Stomach (tissue), 9 donors: ENCODE data around the gene ADGRL3. TPM values are rescaled to one million over a fixed set of nuclear protein-coding genes. Genes with fewer than 3 reads are reported as not detected.

Experiments
- DNase-seq, 2 donors: peaks; one replicate each; pipeline versions ENCODE4 v3.0.0 to v3.0.0-alpha.2; 2013 to 2019
- H3K27ac ChIP-seq, 5 donors: fragments of 200-600 bp in 4 of 5; sonication (generic) in 4 of 5; one replicate each; pipeline ENCODE4 v1.5.1; 2013 to 2019; ENCODE audit warnings: mild to moderate bottlenecking in 1 of 5, moderate library complexity in 1 of 5
- H3K27me3 ChIP-seq, 3 donors: fragments of 200-600 bp; sonication (generic); one replicate each; pipeline ENCODE4 v1.5.1; 2017 to 2019; ENCODE audit warnings: mixed run types in 1 of 3
- H3K36me3 ChIP-seq, 4 donors: fragments of 200-600 bp; sonication (generic); 1 replicate in 3 of 4; 2 replicates in 1 of 4; pipeline ENCODE4 v1.5.1; 2016 to 2019
- H3K4me1 ChIP-seq, 4 donors: fragments of 200-600 bp; sonication (generic); one replicate each; pipeline ENCODE4 v1.5.1; 2016 to 2019
- H3K4me3 ChIP-seq, 4 donors: fragments of 200-600 bp; sonication (generic) in 3 of 4; one replicate each; pipeline ENCODE4 v1.5.1; 2016 to 2019; ENCODE audit warnings: mild to moderate bottlenecking in 1 of 4
- H3K9me3 ChIP-seq, 4 donors: fragments of 200-600 bp; sonication (generic); one replicate each; pipeline ENCODE4 v1.5.1; 2016 to 2019
- CTCF ChIP-seq, 7 experiments: fragments of 450-650 bp in 4 of 7; fragments of 200-600 bp in 3 of 7; sonication (generic) in 3 of 7; IDR thresholded peaks; one replicate each; pipeline ENCODE4 v1.5.1; 2016 to 2019; ENCODE audit warnings: antibody characterized with exemption in 7 of 7, control low read depth in 2 of 7, mild to moderate bottlenecking in 1 of 7
- EP300 ChIP-seq: sonication (generic); formaldehyde crosslinking; IDR thresholded peaks from one replicate; pipeline ENCODE4 v1.6.1; 2017; ENCODE audit warnings: antibody characterized with exemption
- POLR2A ChIP-seq, 4 donors: fragments of 450-650 bp; IDR thresholded peaks; one replicate each; pipeline ENCODE4 v1.6.1; 2016; ENCODE audit warnings: antibody characterized with exemption in 4 of 4, control low read depth in 2 of 4, mild to moderate bottlenecking in 1 of 4, moderate library complexity in 1 of 4
- POLR2AphosphoS5 ChIP-seq, 3 donors: sonication (generic); formaldehyde crosslinking; IDR thresholded peaks; one replicate each; pipeline ENCODE4 v1.6.1; 2016; ENCODE audit warnings: antibody characterized with exemption in 3 of 3
- WGBS, 5 donors: extraction: QIAGEN DNeasy Blood & Tissue Kit in 3 of 5; methylation state at CpG; one replicate each; pipeline versions ENCODE4 v1.1.5 to v1.1.7; 2013 to 2018; 5-methylcytosine and 5-hydroxymethylcytosine counted together
- intact Hi-C: fragments of 100-400 bp; cut with DNase I; formaldehyde crosslinking; loops from one replicate; pipeline ENCODE4 v1.15.1; 2023; ENCODE audit warnings: low total_unique reads
- polyA plus RNA-seq, 3 donors: library from polyadenylated mRNA; stranded (reverse); fragments of 200-250 nt; gene quantifications; one replicate each; pipeline ENCODE4 v1.2.3, GENCODE V29; 2013
- total RNA-seq, 5 donors: library from RNA; depleted of rRNA; stranded (reverse); fragments of >200 nt; gene quantifications; one replicate each; pipeline versions ENCODE4 v1.1.0 to v1.2.3, GENCODE V29; 2014 to 2016
- donor health status: healthy with polysubstance abuse.
- donor health status: Bipolar disorder and iron deficiency.
- donor health status: healthy.

The ADGRL3 gene
- total and polyA plus RNA-seq, 8 donors: 0.48 to 109 (median 3.9) TPM

DNA sequence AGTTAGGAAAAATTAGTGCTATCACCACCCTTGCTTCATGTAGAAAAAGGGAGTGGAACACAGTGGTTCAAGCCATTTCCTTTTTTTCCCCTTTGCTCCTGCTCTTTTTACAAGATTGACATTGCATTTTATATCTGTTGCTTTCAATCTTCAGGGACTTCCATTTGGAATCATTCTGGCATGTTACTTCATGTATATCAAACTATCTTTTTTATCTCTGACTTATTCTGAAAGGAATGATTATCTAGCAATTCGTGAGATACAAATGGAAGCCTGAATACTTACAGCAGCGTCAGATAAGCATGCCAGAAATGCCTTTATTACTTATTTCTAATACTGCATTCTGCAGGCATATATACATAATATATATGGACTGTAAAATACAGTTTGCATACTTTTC lies 20.4 kb downstream of the ADGRL3 start:
- Histone ChIP-seq H3K9me3 (no peaks in the 10 kb centered on the region), H3K27ac (no peak overlapping the region), H3K27me3 (no peaks in the 10 kb centered on the region), H3K4me1 (no peaks in the 10 kb centered on the region), H3K36me3 (no peaks in the 10 kb centered on the region), H3K4me3 (no peak overlapping the region)
- intact Hi-C loops: no loop called here
- DNase-seq: no peak
- TF ChIP-seq POLR2AphosphoS5 (IDR thresholded peaks at IDR 0.05): no peak
- TF ChIP-seq CTCF (IDR thresholded peaks at IDR 0.05): no peak
- TF ChIP-seq EP300: no peak
- no peak for TF ChIP-seq POLR2A (IDR thresholded peaks at IDR 0.05)
- WGBS, 5 donors: 45 to 59% (median 55%) methylated on average over 2 of the region's 2 CpGs

DNA sequence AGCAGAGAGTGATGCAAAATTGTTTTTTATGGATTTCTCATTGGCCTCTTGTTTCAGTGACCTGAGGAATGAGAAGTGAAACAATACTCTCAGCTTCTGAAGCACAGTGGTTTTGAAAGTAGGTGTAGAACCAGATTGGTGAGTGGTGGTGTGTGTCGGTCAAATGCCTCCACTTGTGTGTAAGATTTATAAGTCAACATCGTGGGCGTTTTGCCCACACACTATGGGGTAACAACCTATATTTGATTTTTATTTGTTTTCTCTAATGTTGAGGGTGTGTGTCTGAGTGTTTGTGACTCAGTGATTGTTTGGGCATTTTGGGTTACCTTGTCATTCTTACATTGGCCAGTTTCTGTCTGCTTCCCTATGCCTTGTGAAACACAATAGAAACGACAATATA lies 23.3 kb downstream of the ADGRL3 start:
- no peak for DNase-seq
- TF ChIP-seq POLR2AphosphoS5 (IDR thresholded peaks at IDR 0.05) (no peak), EP300 (no peak), POLR2A (IDR thresholded peaks at IDR 0.05) (no peak), CTCF (IDR thresholded peaks at IDR 0.05) (no peak)
- Histone ChIP-seq H3K27ac (no peak overlapping the region), H3K27me3 (no peaks in the 10 kb centered on the region), H3K4me3 (no peak overlapping the region), H3K9me3 (no peaks in the 10 kb centered on the region), H3K4me1 (no peaks in the 10 kb centered on the region), H3K36me3 (no peaks in the 10 kb centered on the region)
- WGBS, 5 donors: 82 to 90% (median 84%) methylated on average over 4 of the region's 4 CpGs
- intact Hi-C loops: no loop called here

DNA sequence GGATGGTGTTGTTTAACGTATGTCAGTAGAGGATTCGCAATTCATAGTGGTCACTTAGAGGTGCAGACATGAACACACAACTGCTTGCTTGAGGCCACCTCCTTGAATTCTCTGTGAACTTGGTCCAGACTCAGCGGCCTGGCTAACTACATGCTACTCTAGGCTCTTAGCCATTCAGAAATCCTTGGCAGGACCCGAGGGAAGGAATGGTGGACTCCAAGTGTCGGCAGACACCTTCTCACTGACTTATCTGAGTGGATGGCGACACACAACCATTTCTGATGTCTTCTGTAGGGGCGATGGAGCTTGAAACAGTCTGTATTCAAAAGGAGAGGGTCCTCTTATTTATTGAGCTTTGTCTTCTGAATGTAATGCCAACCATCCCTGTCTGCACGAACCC lies 24.4 kb downstream of the ADGRL3 start:
- no peak for DNase-seq
- no peak overlapping the region for H3K27ac ChIP-seq
- TF ChIP-seq CTCF (IDR thresholded peaks at IDR 0.05) (no peak), POLR2AphosphoS5 (IDR thresholded peaks at IDR 0.05) (no peak), EP300 (no peak), POLR2A (IDR thresholded peaks at IDR 0.05) (no peak)
- no peaks in the 10 kb centered on the region for H3K4me1 ChIP-seq
- 85 to 94% (median 89%) methylated on average over 8 of the region's 8 CpGs for WGBS, 5 donors
- no peak overlapping the region for H3K4me3 ChIP-seq
- intact Hi-C loops: no loop called here
- H3K27me3 ChIP-seq: no peaks in the 10 kb centered on the region
- no peaks in the 10 kb centered on the region for H3K9me3 ChIP-seq
- H3K36me3 ChIP-seq: no peaks in the 10 kb centered on the region

GRCh38 chr4:61225656-61226055 lies 25.5 kb downstream of the ADGRL3 start:
- no peaks in the 10 kb centered on the region for H3K27me3 ChIP-seq
- H3K9me3 ChIP-seq: no peaks in the 10 kb centered on the region
- intact Hi-C loops: no loop called here
- H3K36me3 ChIP-seq: no peaks in the 10 kb centered on the region
- H3K4me3 ChIP-seq: no peak overlapping the region
- no peaks in the 10 kb centered on the region for H3K4me1 ChIP-seq
- 81 to 92% (median 89%) methylated on average over 1 of the region's 1 CpG for WGBS, 5 donors
- no peak overlapping the region for H3K27ac ChIP-seq
- TF ChIP-seq EP300 (no peak), POLR2A (IDR thresholded peaks at IDR 0.05) (no peak), POLR2AphosphoS5 (IDR thresholded peaks at IDR 0.05) (no peak), CTCF (IDR thresholded peaks at IDR 0.05) (no peak)
- no peak for DNase-seq
